GM04503 (cell line): ENCODE measurements around the gene C11orf21.
"Not testable (repeated sequence)": the region's sequence is repeated elsewhere in the genome, so short reads cannot be mapped to it uniquely, and the experiment has no call there.

Experiments used
- DNase-seq: peaks from one replicate; pipeline ENCODE4 v3.0.0-alpha.2; 2012; ENCODE audit warnings: low read depth

The C11orf21 gene

GRCh38 chr11:2296913-2297622, 4.7 kb downstream of the C11orf21 start:
- DNase-seq = no peak

GRCh38 chr11:2295971-2296912, 5.5 kb downstream of the C11orf21 start:
- DNase-seq = no peak

DNA sequence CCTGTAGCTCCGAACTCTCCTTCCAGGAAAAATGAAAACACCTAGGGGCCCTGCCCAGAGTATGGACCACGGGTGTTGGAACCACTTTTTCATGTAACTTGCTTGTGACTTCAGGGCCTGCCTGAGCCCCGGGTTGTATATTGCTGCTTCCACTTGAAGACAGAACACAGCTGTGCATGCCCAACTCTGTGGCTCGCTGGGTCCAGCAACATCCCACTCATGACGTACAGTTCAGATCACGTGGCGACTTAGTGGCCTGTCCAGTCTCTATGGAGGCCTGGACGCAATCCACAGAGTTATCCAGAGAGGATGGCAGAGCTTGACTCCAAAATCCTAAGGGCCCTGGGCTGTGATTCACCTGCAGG, 6.8 kb downstream of the C11orf21 start:
- DNase-seq = no peak

DNA sequence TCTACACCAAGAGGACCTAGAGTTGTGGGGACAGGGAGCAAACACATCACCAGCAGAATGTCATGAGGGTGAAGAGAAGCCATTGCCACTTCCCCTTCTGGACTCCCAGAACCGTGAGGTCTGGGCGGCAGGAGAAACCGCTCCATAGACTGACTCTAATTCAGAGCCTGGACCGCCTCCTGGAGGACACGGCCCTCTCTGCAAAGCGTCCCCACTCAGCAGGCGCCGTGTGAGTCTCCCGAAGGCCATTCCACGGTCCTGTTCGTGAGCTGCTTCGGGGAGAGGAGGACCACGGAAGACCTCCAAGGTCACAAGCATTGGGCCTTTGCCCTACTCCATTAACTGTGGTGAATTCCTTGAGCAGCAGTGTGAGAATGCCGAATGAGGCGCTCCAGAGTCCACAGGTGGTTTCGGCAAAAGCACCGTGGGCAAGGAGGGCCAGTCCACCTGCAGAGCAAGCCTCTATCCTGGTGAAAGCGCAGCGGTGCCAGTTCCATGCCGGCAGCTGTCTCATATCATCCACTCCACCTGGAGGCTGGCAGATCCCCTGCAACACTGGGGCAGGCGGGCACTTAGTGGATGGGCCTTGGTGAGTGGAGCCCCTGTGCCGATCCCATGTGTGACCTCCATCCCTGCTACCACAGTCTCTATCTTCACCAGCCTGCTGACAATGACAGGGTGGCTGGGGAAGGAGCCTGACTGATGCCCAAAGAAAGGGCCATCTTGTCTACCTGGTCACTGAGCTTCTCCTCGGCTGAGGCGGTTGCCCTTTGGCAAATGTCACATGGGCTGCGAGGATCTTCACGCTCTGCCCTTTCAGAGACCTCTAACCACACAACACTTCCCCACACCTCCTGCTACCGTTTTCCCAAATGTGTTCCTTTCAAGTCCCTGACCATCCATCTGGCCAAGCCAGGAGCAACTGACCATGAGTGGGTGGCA, 7.5 kb downstream of the C11orf21 start:
- DNase-seq = no peak

DNA sequence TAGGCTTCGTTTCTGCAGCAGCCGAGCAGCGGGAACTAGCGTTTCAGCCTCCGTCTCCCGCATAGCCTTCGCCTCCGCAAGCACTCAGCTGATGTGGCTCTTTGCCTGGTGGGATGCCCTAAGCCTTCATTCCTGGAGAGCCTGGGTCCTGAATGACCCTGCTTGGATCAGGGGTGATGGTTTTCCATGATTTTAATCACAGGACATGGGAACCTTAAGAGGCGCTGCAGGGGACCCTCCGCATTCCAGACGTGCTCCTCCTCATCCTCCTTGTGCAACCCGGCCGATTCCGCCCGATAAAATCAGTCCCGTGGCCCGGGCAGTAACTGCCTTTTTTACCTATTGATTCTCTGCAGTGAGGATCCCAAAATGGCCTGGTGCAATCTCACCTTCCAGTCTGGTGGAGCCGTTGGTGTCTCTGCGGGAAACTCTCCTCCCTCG, 8.2 kb downstream of the C11orf21 start:
- no peak for DNase-seq

DNA sequence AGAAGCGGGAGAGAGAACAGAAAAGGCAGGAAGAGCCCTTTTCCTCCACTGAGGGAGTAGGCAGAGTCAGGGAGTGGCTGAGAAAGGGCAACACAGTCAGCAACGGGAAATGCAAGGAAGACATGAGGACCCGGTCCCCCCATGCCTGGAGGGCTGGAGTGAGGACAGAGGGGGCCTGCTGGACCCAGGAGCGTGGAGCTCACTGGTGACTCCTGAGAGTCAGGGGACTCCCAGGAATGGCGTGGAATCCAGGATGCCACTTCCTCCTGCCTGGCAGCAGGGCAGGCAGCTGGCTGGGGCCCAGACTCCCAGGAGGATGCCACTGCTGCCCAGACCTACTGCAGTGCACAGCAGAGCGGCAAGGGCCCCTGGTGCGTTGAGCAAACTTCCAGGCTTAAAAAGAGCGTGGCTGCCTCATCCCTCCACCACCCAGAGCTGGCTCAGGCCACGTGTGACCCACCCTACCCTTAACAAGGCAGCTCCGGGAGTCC, 11.3 kb downstream of the C11orf21 start:
- no peak for DNase-seq

DNA sequence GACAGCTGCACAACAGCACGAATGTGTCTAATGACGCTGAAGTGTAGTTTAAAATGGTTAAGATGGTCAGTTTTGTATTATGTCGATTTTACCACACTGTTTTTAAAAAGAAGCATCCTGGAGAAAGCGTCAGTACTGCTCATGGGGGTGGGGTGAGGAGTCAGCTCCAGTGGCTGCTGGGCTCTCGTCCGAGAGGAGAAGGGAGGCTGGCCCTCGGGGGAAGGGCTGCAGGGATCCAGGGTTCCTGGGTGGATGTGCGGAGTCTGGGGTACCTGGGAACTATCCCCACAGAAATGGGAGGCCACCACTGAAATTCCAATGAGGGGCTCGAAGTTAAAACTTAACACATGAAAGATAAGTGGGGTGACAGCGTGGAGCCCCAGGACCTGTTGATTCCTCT, 11.9 kb downstream of the C11orf21 start:
- DNase-seq = no peak

DNA sequence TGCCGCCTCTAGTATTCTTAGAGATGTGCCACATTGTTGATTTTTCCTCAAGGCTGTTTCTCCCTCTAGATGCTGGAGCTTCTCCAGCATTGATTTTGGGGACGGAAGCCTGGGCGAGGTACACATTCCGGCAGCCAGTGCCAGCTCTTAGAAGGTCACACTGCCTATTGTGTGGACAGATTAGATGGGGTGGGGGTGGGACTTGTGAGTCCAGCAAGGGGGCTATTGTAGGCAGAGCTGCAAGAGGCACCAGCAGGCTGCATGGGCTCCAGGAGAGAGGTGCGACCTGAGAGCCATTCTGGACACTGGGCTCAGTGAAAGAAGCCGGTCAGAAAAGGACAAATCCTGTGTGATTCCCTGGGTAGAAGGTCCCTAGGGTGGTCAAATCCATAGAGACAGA, 12.4 kb downstream of the C11orf21 start:
- no peak for DNase-seq

GRCh38 chr11:2287091-2287490, 14.6 kb downstream of the C11orf21 start:
- no peak for DNase-seq

DNA sequence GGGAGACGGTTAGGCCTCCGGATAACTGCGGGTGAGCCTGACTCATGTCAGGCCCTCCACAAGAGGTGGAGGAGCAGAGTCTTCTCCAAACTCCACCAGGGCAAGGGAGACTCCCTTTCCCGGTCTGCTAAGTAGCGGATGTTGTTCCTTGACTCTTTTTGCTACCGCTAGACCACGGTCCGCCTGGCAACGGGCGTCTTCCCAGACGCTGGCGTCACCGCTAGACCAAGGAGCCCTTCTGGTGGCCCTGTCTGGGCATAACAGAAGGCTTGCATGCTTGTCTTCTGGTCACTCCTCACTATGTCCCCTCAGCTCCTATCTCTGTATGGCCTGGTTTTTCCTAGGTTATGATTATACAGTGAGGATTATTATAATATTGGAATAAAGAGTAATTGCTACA, 15.4 kb downstream of the C11orf21 start:
- not testable (repeated sequence) for DNase-seq

- DNase-seq = no peak
Measured at GRCh38 chr11:2280208-2280607, 21.5 kb downstream of the C11orf21 start.

DNA sequence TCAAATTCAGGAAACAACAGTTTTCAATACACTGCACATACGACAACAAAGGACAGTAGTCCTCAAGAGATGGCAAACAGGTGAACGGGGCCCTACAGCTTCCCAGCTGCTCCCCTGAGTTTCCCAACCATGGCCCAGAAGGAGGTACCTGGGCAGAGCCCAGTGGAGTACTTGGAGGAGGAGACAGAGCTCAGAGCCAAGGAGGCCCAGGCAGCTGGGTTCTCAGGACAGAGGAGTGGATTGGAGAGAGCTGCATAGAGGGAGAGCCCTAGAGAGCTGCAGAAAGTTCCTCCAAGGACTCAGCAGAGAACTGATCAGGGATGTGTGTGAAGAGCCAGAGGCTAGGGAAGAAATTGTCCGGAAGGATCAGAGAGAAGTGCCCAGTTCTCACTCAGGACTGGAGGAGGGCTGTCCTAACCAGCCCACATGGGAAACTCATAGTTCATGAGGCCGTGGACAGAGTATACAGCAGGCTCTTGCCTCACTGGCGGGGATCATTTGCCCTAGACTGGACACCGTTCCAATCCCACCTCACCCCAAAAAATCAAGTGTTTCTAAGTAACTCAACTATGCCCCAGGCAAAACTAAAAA, 23.7 kb downstream of the C11orf21 start:
- no peak for DNase-seq

GRCh38 chr11:2277008-2277346, 24.7 kb downstream of the C11orf21 start:
- no peak for DNase-seq

- DNase-seq = no peak
Measured at GRCh38 chr11:2276280-2277007, 25.3 kb downstream of the C11orf21 start.

DNA sequence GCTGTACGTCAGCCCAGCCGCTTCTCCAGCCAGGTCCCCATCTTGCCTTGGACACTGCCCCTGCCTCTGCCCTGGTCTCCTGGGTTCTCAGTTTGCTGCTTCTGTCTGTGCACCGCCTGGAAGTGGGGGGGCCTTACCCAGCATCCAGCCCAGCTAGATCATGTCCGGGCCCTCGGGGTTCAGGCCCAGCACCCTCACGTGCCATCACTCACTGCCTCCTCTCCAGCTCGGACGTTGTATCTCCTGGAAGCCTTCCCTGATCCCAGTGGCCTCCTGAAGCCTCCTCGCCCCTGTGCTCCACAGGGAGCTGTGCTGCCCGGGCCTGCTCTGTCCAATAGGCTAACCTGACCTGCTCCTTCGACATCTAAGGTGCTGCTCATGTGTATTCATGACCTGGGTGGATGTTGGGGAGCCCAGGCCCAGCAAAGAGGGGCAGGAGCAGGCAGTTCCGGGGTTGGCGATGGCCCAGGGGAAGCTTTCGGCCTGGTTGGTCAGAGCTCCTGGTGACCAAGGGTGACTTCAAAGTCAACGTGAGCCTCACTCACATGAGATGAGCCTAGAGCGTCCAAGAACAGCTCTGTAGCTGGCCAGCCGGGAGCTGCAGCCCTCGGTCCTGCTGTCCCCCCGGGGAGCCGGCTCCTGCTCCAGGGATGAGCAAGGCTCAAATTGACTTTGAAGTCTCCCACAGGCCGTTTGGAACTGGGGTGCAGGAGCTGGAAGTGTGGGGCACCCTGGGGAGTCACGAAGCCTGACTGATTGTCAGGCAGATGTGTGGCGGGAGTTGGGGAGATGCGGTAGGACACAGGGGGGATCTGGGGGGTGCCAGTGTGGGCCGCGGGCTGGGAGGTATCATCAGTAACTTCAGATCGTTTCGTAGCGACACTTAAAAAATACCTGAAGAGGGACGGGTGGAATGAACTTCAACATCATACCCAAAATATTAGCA, 26.1 kb downstream of the C11orf21 start:
- DNase-seq = no peak

DNA sequence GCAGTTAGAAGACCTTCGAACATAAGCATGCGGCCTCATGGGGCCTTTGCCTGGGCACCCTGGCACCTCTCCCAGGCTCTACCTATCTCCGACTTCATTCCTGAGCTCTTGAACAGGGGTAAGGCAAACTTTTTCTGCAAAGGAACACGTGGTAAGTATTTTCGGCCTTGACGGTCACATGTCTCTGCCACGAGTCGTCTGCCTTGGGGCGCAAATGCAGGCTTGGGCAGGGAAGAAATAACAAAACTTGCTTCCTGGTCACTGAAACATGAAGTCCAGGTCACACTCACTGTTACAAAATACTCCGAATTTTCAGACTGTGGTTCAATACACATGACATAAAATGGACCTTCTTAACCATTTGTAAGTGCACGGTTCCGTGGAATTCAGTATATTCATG, 27.9 kb downstream of the C11orf21 start:
- DNase-seq = no peak

- no peak for DNase-seq
Measured at GRCh38 chr11:2273311-2273710, 28.4 kb downstream of the C11orf21 start.

- no peak for DNase-seq
Measured at GRCh38 chr11:2272946-2273280, 28.8 kb downstream of the C11orf21 start.

- DNase-seq = no peak
Measured at GRCh38 chr11:2272228-2272945, 29.3 kb downstream of the C11orf21 start.
